ENCODE measurements around the gene OVOL2. TPM values are rescaled to one million over a fixed set of nuclear protein-coding genes. Genes with fewer than 3 reads are reported as not detected.

Gene OVOL2
- total and polyA plus RNA-seq, 2 experiments from 2014 or later, result 11.2 to 11.5 TPM

DNA sequence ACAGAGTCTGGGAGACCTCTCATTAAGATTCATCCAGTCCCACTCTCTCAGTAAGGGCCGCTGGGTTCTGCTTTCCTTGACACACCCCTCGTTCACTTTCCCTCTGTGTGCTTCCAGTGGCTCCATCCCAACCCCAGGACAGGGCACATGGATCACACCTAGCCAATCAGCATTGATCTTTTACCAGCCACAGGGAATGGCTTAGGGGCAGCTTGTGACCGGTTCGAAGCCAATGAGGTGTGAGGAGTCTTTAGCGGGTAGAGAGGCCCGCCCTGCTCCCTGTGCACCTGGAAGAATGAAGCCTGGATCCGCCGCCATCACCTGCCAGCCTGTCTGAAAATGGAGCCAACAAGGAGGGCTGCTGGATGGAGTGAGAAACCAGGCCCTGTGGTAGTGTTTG is 35.2 kb upstream of the OVOL2 start:
- H3K36me3 ChIP-seq (ENCODE audit: insufficient read depth), result no peaks in the 10 kb centered on the region
- peak; percentile 50 for DNase-seq (ENCODE audit: low spot score)

More for the DNA sequence above, 35.2 kb upstream of the OVOL2 start:
- H3K4me3 ChIP-seq, result no peak overlapping the region
- no peaks in the 10 kb centered on the region for H3K27me3 ChIP-seq (ENCODE audit: insufficient read depth)
- no peaks in the 10 kb centered on the region for H4K20me1 ChIP-seq (replicated peaks; ENCODE audit: insufficient read depth)
- Mint-ChIP-seq H3K36me3 (ENCODE audit: low read depth) (no peaks in the 10 kb centered on the region), H3K4me3 (no peak overlapping the region), H3K4me1 (no peaks in the 10 kb centered on the region), H3K27ac (no peak overlapping the region), H3K27me3 (ENCODE audit: insufficient read depth, low read depth, poor library complexity) (peaks cover 5% of the 10 kb centered on the region), H3K9me3 (no peaks in the 10 kb centered on the region)
- no peaks in the 10 kb centered on the region for H3F3A ChIP-seq (replicated peaks; ENCODE audit: low read depth)
- ATAC-seq, result peak; percentile 85
- H3K27ac ChIP-seq (ENCODE audit: low read depth), result no peak overlapping the region
- TF ChIP-seq, protein P1, sequence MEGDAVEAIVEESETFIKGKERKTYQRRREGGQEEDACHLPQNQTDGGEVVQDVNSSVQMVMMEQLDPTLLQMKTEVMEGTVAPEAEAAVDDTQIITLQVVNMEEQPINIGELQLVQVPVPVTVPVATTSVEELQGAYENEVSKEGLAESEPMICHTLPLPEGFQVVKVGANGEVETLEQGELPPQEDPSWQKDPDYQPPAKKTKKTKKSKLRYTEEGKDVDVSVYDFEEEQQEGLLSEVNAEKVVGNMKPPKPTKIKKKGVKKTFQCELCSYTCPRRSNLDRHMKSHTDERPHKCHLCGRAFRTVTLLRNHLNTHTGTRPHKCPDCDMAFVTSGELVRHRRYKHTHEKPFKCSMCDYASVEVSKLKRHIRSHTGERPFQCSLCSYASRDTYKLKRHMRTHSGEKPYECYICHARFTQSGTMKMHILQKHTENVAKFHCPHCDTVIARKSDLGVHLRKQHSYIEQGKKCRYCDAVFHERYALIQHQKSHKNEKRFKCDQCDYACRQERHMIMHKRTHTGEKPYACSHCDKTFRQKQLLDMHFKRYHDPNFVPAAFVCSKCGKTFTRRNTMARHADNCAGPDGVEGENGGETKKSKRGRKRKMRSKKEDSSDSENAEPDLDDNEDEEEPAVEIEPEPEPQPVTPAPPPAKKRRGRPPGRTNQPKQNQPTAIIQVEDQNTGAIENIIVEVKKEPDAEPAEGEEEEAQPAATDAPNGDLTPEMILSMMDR (conservative IDR thresholded peaks at IDR 0.05; ENCODE audit: low read depth in 2 of 2), result no peak
- TF ChIP-seq EZH2 (IDR thresholded peaks at IDR 0.05; ENCODE audit: low read depth, unreplicated experiment), result no peak
- TF ChIP-seq ZNF114 (CRISPR knock-in tag; IDR thresholded peaks at IDR 0.05), result no peak
- TF ChIP-seq NANOG (IDR thresholded peaks at IDR 0.05; ENCODE audit: borderline replicate concordance), result no peak
- TF ChIP-seq ZNF462 (CRISPR knock-in tag; IDR thresholded peaks at IDR 0.05), result no peak
- TF ChIP-seq POLR2AphosphoS5 (IDR thresholded peaks at IDR 0.05; ENCODE audit: low read depth), result no peak
- H2AFZ ChIP-seq, result peak overlapping the region; percentile 87
- no peaks in the 10 kb centered on the region for H3K9me2 ChIP-seq (ENCODE audit: insufficient read depth)
- H3K4me1 ChIP-seq (ENCODE audit: insufficient read depth), result no peaks in the 10 kb centered on the region
- H3K4me2 ChIP-seq, result no peak overlapping the region
- H3K79me2 ChIP-seq (replicated peaks; ENCODE audit: insufficient read depth), result no peaks in the 10 kb centered on the region
